ENCODE data around the gene HSD17B12. TPM values are rescaled to one million over a fixed set of nuclear protein-coding genes. Genes with fewer than 3 reads are reported as not detected.

The HSD17B12 gene
- total and polyA plus RNA-seq, 3 experiments from 2014 or later: 26.3 to 37.1 (median 32.3) TPM

- Histone ChIP-seq H3K4me3 (ENCODE audit: low read length) (no peak overlapping the region), H3K27ac (ENCODE audit: low read depth, low read length) (no peak overlapping the region), H3K9me3 (ENCODE audit: low read length) (no peaks in the 10 kb centered on the region), H3K27me3 (ENCODE audit: insufficient read depth, low read length, poor library complexity, severe bottlenecking) (no peaks in the 10 kb centered on the region), H3K4me1 (ENCODE audit: insufficient read depth, low read length) (no peaks in the 10 kb centered on the region), H3K36me3 (ENCODE audit: insufficient read depth, low read length) (no peaks in the 10 kb centered on the region)
- DNase-seq: no peak
- Mint-ChIP-seq H3K27me3 (no peaks in the 10 kb centered on the region), H3K4me1 (peaks cover 0 to 2% (median 0%) of the 10 kb centered on the region in 3 donors), H3K4me3 (no peak overlapping the region), H3K9me3 (peaks cover 4 to 12% (median 9%) of the 10 kb centered on the region in 5 donors), H3K36me3 (peaks cover 13 to 36% (median 13%) of the 10 kb centered on the region in 3 donors), H3K27ac (no peak overlapping the region)
- ChIA-PET CTCF (no interaction called here), POLR2A (no interaction called here)
Measured at GRCh38 chr11:43789700-43790443, 109.3 kb downstream of the HSD17B12 start.

- no peaks in the 10 kb centered on the region for H3K27me3 Mint-ChIP-seq
- Histone ChIP-seq H3K36me3 (ENCODE audit: insufficient read depth, low read length) (no peaks in the 10 kb centered on the region), H3K4me3 (ENCODE audit: low read length) (no peak overlapping the region), H3K4me1 (ENCODE audit: insufficient read depth, low read length) (no peaks in the 10 kb centered on the region), H3K9me3 (ENCODE audit: low read length) (no peaks in the 10 kb centered on the region), H3K27me3 (ENCODE audit: insufficient read depth, low read length, poor library complexity, severe bottlenecking) (no peaks in the 10 kb centered on the region), H3K27ac (ENCODE audit: low read depth, low read length) (no peak overlapping the region)
- no peak overlapping the region for H3K27ac Mint-ChIP-seq
- H3K36me3 Mint-ChIP-seq: peaks cover 10 to 31% (median 13%) of the 10 kb centered on the region in 3 donors
- H3K4me3 Mint-ChIP-seq: no peak overlapping the region
- POLR2A ChIA-PET: no interaction called here
- CTCF ChIA-PET: no interaction called here
- peaks cover 0 to 7% (median 3%) of the 10 kb centered on the region in 5 donors for H3K9me3 Mint-ChIP-seq
- no peak for DNase-seq
- H3K4me1 Mint-ChIP-seq: peaks cover 0 to 2% (median 0%) of the 10 kb centered on the region in 3 donors
Measured at GRCh38 chr11:43790444-43790794, 109.9 kb downstream of the HSD17B12 start.

- no peak overlapping the region for H3K4me3 Mint-ChIP-seq
- H3K9me3 Mint-ChIP-seq: no peaks in the 10 kb centered on the region
- Histone ChIP-seq H3K4me1 (ENCODE audit: insufficient read depth, low read length) (no peaks in the 10 kb centered on the region), H3K36me3 (ENCODE audit: insufficient read depth, low read length) (no peaks in the 10 kb centered on the region), H3K27me3 (ENCODE audit: insufficient read depth, low read length, poor library complexity, severe bottlenecking) (no peaks in the 10 kb centered on the region), H3K4me3 (ENCODE audit: low read length) (no peak overlapping the region), H3K9me3 (ENCODE audit: low read length) (no peaks in the 10 kb centered on the region), H3K27ac (ENCODE audit: low read depth, low read length) (no peak overlapping the region)
- no peak for DNase-seq
- H3K27ac Mint-ChIP-seq: no peak overlapping the region
- POLR2A ChIA-PET: no interaction called here
- H3K27me3 Mint-ChIP-seq: no peaks in the 10 kb centered on the region
- H3K4me1 Mint-ChIP-seq: no peaks in the 10 kb centered on the region
- CTCF ChIA-PET: no interaction called here
- peaks cover 23 to 29% (median 24%) of the 10 kb centered on the region in 3 donors for H3K36me3 Mint-ChIP-seq
Measured at GRCh38 chr11:43797337-43797736, 116.8 kb downstream of the HSD17B12 start.

GRCh38 chr11:43797866-43798265 lies 117.3 kb downstream of the HSD17B12 start:
- no peak overlapping the region for H3K27ac Mint-ChIP-seq
- no peaks in the 10 kb centered on the region for H3K4me1 Mint-ChIP-seq
- H3K9me3 Mint-ChIP-seq: no peaks in the 10 kb centered on the region
- no peaks in the 10 kb centered on the region for H3K36me3 ChIP-seq (ENCODE audit: insufficient read depth, low read length)
- no peak overlapping the region for H3K27ac ChIP-seq (ENCODE audit: low read depth, low read length)
- H3K4me1 ChIP-seq (ENCODE audit: insufficient read depth, low read length): no peaks in the 10 kb centered on the region
- CTCF ChIA-PET: no interaction called here
- no peak overlapping the region for H3K4me3 Mint-ChIP-seq
- peaks cover 23 to 29% (median 24%) of the 10 kb centered on the region in 3 donors for H3K36me3 Mint-ChIP-seq
- no peak overlapping the region for H3K4me3 ChIP-seq (ENCODE audit: low read length)
- no peaks in the 10 kb centered on the region for H3K9me3 ChIP-seq (ENCODE audit: low read length)
- no peak for DNase-seq
- no peaks in the 10 kb centered on the region for H3K27me3 ChIP-seq (ENCODE audit: insufficient read depth, low read length, poor library complexity, severe bottlenecking)
- H3K27me3 Mint-ChIP-seq: no peaks in the 10 kb centered on the region
- POLR2A ChIA-PET: no interaction called here

GRCh38 chr11:43802509-43802908 lies 122.0 kb downstream of the HSD17B12 start:
- POLR2A ChIA-PET: no interaction called here
- H3K36me3 Mint-ChIP-seq: peaks cover 32 to 49% (median 48%) of the 10 kb centered on the region in 3 donors

GRCh38 chr11:43803766-43804165 lies 123.2 kb downstream of the HSD17B12 start:
- Mint-ChIP-seq H3K36me3 (peaks cover 34 to 46% (median 42%) of the 10 kb centered on the region in 3 donors), H3K9me3 (peaks cover 0 to 13% (median 2%) of the 10 kb centered on the region in 5 donors), H3K4me3 (no peak overlapping the region), H3K27ac (no peak overlapping the region), H3K27me3 (no peaks in the 10 kb centered on the region), H3K4me1 (no peaks in the 10 kb centered on the region)
- Histone ChIP-seq H3K4me1 (ENCODE audit: insufficient read depth, low read length) (no peaks in the 10 kb centered on the region), H3K36me3 (ENCODE audit: insufficient read depth, low read length) (no peaks in the 10 kb centered on the region), H3K4me3 (ENCODE audit: low read length) (no peak overlapping the region), H3K9me3 (ENCODE audit: low read length) (no peaks in the 10 kb centered on the region), H3K27ac (ENCODE audit: low read depth, low read length) (no peak overlapping the region), H3K27me3 (ENCODE audit: insufficient read depth, low read length, poor library complexity, severe bottlenecking) (no peaks in the 10 kb centered on the region)
- DNase-seq: no peak
- ChIA-PET CTCF (no interaction called here), POLR2A (no interaction called here)

More at GRCh38 chr11:43802509-43802908, 122.0 kb downstream of the HSD17B12 start:
- Mint-ChIP-seq H3K4me3 (no peak overlapping the region), H3K9me3 (peaks cover 0 to 13% (median 2%) of the 10 kb centered on the region in 5 donors), H3K27me3 (no peaks in the 10 kb centered on the region), H3K27ac (no peak overlapping the region), H3K4me1 (no peaks in the 10 kb centered on the region)
- Histone ChIP-seq H3K4me1 (ENCODE audit: insufficient read depth, low read length) (no peaks in the 10 kb centered on the region), H3K27ac (ENCODE audit: low read depth, low read length) (no peak overlapping the region), H3K9me3 (ENCODE audit: low read length) (no peaks in the 10 kb centered on the region), H3K27me3 (ENCODE audit: insufficient read depth, low read length, poor library complexity, severe bottlenecking) (no peaks in the 10 kb centered on the region), H3K4me3 (ENCODE audit: low read length) (no peak overlapping the region), H3K36me3 (ENCODE audit: insufficient read depth, low read length) (no peaks in the 10 kb centered on the region)
- DNase-seq: no peak
- CTCF ChIA-PET: interaction anchor here (1.6 kb wide), 1 partner anchor 66 kb away, joined by 4 read pairs; no protein-coding TSS in a partner anchor

- H3K36me3 Mint-ChIP-seq: peaks cover 19 to 24% (median 24%) of the 10 kb centered on the region in 3 donors
- H3K9me3 ChIP-seq (ENCODE audit: low read length): no peaks in the 10 kb centered on the region
- no peak overlapping the region for H3K27ac ChIP-seq (ENCODE audit: low read depth, low read length)
- DNase-seq: no peak
- peaks cover 0 to 13% (median 2%) of the 10 kb centered on the region in 5 donors for H3K9me3 Mint-ChIP-seq
- no peaks in the 10 kb centered on the region for H3K4me1 ChIP-seq (ENCODE audit: insufficient read depth, low read length)
- ChIA-PET CTCF (no interaction called here), POLR2A (no interaction called here)
- H3K27me3 ChIP-seq (ENCODE audit: insufficient read depth, low read length, poor library complexity, severe bottlenecking): no peaks in the 10 kb centered on the region
- H3K27ac Mint-ChIP-seq: no peak overlapping the region
- H3K4me1 Mint-ChIP-seq: no peaks in the 10 kb centered on the region
- no peaks in the 10 kb centered on the region for H3K36me3 ChIP-seq (ENCODE audit: insufficient read depth, low read length)
- H3K27me3 Mint-ChIP-seq: no peaks in the 10 kb centered on the region
- H3K4me3 ChIP-seq (ENCODE audit: low read length): no peak overlapping the region
- H3K4me3 Mint-ChIP-seq: no peak overlapping the region
Measured at GRCh38 chr11:43806976-43807375, 126.4 kb downstream of the HSD17B12 start.

GRCh38 chr11:43810929-43811596 lies 130.5 kb downstream of the HSD17B12 start:
- DNase-seq: no peak
- H3K4me1 Mint-ChIP-seq: no peaks in the 10 kb centered on the region
- POLR2A ChIA-PET: no interaction called here

More at GRCh38 chr11:43810929-43811596, 130.5 kb downstream of the HSD17B12 start:
- peaks cover 0 to 2% (median 0%) of the 10 kb centered on the region in 5 donors for H3K9me3 Mint-ChIP-seq
- no peak overlapping the region for H3K4me3 Mint-ChIP-seq
- H3K27ac ChIP-seq (ENCODE audit: low read depth, low read length): no peak overlapping the region
- no peaks in the 10 kb centered on the region for H3K36me3 ChIP-seq (ENCODE audit: insufficient read depth, low read length)
- H3K36me3 Mint-ChIP-seq: peaks cover 4 to 14% (median 12%) of the 10 kb centered on the region in 3 donors
- CTCF ChIA-PET: no interaction called here
- H3K27me3 ChIP-seq (ENCODE audit: insufficient read depth, low read length, poor library complexity, severe bottlenecking): no peaks in the 10 kb centered on the region
- H3K9me3 ChIP-seq (ENCODE audit: low read length): no peaks in the 10 kb centered on the region
- no peaks in the 10 kb centered on the region for H3K4me1 ChIP-seq (ENCODE audit: insufficient read depth, low read length)
- H3K27me3 Mint-ChIP-seq: no peaks in the 10 kb centered on the region
- H3K27ac Mint-ChIP-seq: no peak overlapping the region
- no peak overlapping the region for H3K4me3 ChIP-seq (ENCODE audit: low read length)
